Vagina (tissue), 2 donors: ENCODE measurements around the gene C1QTNF12.

Experiments used
- CTCF ChIP-seq, 3 experiments: fragments of 450-650 bp in 2 of 3; fragments of 200-600 bp in 1 of 3; sonication (generic) in 1 of 3; IDR thresholded peaks; one replicate each; pipeline ENCODE4 v1.5.1; 2017 to 2019; ENCODE audit warnings: antibody characterized with exemption in 3 of 3, mild to moderate bottlenecking in 2 of 3, moderate library complexity in 2 of 3
- POLR2A ChIP-seq, 2 donors: fragments of 450-650 bp; IDR thresholded peaks; one replicate each; pipeline ENCODE4 v1.6.1; 2017; ENCODE audit warnings: antibody characterized with exemption in 2 of 2, mild to moderate bottlenecking in 2 of 2, moderate library complexity in 2 of 2

DNA sequence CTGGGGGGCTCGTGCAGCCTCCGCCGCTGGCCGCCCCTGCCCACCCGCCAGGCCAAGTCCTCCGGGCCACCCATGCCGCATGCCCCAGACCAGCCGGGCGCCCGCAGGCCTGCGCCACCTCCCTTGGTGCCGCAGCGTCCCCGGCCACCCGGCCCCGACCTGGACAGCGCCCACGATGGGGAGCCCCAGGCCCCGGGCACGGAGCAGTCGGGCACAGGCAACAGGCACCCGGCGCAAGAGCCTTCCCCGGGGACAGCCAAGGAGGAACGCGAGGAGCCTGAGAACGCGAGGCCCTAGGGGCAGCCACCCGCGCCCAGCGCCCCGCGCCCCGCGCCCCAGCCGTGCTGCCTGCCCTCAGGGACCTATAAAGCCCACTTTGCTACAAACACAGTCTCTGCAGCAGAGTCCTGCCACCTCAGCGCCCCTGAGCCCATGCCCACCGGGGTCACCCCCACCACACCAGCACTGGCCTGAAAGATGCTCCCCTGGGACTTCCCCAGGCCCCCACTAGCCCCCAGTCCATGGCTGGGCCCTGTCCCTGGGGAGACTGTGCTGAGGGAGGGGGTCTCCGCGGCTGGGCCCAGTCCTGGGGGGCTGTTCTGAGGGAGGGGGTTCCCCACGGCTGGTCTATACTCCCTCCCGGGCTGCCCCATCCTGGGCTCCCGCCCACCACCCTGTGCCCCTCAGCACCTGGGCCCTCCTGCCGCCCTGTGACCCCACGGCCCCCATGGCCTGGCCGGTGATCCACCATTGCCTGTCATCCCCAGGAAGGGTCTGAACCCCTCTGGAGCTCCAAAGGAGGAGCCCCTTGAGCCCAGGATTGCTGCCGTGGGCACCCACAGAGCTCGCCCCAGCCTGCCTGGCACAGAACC lies 48.7 kb downstream of the C1QTNF12 start:
- no peak for TF ChIP-seq POLR2A (IDR thresholded peaks at IDR 0.05)
- TF ChIP-seq CTCF (IDR thresholded peaks at IDR 0.05) = no peak
